ENCODE data around the gene SLC12A7. TPM values are rescaled to one million over a fixed set of nuclear protein-coding genes. Genes with fewer than 3 reads are reported as not detected.

The SLC12A7 gene
- total RNA-seq, 1 donor from 2014 or later, result 4.4 TPM

DNA sequence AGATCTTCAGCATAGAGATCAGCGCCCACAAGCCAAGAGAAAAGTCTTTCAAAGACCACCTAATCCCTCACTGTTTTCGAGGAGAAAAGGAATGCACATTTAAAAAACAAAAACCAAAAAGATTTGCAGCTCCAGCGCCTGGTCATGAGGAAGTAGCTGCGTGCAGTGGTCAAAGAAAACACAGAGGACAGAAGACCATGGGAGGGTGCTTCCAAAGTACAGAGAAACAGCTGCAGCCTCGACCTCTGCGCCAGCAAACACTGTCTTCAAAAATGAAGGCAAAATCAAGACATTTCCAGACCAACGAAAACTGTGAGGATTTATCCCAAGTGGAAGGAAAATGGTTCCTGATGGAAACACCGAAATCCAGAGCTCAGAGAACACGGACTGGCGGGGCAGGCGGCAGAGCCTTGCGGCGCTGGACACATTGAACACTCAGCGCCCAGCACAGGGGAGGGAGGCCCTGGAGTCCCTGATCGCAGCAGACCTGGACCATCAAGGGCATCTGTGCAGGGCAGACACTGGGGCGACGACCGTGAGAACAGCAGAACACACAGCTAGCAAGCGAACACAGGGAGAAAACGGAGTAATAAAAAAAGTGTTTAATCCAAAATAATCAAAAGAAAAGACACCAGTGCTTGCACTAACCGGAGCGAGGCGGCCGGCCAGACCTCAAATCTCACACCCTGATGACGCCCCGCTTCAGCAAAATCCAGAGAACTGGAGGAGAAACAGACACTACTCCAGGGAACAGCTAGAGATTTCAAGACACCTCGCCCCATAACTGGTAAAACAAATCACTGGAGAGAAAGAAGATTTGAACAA is 12.6 kb upstream of the SLC12A7 start:
- no peak for DNase-seq

DNA sequence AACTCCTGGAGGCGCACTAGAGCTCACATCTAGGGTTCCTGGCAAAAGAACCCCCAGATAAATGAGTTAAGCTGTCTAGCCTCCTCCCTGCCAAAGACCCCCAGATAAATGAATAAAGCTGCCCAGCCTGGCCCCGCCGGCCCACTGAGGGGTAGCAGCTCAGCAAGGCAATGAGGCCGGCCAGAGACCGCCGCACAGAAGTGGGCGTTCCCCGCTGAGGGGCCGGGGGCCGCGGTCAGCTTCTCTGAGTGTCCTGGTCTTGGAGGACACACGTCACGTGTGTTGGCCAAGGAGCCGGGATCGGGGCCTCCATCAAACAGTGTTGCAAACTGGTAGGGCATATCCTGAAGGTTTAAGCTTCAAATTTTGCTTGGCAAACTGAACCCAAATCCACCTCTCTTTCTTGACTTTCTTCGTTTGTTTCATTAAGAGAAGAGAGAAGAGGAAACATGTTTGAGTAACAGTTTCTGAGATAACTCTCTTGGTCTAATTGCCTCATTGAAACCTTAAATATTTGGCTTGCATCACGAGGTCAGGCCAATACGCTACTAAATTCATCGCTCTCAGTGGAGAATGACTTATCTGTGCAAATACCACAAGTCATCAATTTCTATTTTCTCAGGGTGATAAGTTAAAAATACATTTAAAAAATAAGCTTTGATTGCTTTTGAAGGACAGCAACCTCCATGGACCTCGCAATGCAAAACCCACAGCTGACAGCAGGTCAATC is 11.7 kb upstream of the SLC12A7 start:
- no peak for DNase-seq

DNA sequence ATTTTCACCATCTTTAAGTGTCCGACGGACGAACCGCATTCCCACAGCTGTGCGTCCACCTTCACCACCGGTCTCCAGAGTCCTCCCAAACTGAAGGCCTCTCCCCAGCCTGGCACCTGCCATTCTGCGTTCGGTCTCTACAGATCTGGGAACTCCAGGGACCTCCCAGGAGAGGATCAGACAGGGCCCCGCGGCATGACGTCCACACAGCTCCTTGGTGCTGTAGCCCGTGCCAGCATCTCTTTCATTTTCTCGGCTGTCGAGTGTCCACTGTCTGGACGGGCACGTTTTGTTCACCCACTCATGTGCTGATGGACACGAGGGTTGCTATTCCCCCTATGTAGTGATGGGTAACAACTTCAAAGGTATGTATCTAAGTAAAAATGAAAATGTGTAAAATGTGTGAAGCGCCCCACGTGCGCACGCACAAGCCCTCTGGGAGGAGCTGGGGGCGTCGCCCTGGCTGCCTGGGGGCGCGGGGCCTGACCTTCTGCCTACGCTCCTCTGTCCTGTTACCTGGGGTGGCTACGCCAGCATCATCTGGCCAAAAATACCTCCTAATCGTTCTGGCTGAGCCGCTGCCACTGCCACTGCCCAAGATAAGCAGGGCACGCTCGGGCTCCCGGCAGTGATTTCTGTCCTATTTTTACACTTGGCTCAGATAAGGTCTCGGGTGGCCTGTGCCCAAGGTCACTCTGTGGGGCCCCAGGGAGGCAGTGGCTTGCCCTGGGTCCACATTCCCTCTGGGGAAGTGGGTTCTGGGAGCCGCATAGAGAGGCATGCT is 10.8 kb upstream of the SLC12A7 start:
- DNase-seq, result no peak

DNA sequence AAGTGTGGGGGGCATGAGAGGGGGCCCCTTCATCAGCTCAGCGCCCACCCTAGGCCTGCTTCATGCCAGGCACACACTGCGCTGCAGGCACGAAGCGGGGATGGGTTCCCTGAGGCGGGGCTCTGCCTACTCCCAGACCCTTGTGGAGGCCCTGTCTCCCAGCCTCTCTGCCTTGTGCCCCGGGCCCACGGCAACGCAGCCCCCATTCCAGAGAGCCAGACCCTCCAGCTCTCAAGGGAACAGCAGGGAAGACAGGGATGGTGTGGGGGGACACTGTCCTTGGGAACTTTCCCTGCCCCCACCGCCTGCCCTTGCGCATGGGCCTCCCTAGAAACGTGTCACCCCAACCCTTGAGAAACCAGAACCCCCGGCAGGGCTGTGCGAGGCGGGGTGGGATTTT is 10.0 kb upstream of the SLC12A7 start:
- no peak for DNase-seq

DNA sequence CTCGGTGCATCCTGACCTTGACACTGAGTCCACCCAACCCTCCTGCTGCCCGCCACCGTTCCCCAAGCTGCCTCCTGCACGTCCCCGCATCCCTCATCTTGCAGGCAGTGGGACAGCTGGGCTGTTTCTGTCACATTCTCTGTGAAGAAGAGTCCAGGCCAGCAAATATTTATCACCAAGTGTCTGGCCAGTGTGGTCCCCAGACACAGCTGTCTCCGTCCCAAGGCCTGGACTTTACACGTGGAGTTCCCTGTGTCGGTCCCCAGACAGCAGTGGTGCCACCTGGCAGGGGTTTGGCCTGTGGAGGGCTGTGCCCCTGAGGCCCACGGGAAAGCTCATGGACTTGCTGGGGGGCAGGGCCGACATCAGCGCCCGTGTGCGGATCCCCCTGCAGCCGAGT is 9.2 kb upstream of the SLC12A7 start:
- no peak for DNase-seq

DNA sequence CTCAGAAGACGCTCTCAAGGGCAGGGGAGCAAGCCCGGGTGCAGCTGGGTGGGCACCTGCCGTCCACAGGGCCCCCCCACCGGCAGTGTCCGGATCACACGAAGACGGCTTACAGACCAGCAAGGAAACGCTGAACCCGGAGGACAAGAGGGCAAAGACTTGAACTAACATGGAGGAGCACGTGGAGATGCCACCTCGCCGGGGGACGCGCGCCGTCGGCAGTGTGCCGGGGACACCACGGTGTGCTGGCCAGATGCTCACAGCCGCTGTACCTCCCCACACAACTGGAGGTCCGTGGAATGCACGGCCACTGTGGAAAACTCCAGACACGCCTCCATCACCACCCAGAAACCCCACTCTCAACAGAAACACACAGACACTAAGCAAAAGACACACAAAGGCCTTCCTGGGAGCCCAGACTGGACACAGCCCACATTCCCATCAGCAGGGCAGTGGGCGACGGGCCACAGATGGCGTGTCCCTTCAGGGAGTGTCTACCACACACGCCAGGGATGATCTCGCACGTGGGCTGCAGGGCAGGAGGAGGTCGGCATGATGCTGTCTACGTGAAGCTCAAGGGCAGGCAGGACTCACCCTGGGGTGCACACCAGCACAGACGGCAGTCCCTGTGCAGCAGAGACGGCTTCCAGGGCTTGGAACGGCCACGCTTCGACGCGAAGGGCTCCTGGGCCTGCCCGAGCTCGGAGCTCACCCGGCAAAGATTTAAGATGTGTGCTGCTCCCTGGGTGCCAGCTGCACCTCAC is 8.6 kb upstream of the SLC12A7 start:
- DNase-seq, result no peak

DNA sequence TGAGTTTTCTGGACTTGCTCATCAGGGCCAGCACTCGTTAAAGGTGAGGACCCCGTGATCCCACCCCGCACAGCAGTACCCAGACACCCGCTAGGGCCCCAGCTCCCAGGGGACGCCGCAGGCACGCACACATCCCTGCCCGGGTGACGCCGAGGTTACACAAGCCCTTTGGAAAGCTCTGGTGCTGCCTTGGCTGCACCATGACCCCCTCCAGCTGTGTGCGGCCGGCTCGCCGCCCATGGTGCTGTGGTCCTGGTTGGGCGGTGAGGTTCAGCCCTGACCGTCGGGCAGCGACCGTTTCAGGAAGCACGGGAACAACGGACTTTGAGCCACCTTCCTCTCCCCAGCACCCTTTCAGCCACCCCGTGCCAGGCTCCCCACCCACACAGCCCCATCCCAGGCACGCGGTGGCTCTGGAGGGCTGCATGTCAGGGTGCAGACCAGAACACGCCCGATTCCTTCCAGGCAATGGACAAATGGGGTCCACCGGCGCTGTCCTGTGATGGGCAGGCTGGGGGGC is 7.5 kb upstream of the SLC12A7 start:
- DNase-seq, result no peak

DNA sequence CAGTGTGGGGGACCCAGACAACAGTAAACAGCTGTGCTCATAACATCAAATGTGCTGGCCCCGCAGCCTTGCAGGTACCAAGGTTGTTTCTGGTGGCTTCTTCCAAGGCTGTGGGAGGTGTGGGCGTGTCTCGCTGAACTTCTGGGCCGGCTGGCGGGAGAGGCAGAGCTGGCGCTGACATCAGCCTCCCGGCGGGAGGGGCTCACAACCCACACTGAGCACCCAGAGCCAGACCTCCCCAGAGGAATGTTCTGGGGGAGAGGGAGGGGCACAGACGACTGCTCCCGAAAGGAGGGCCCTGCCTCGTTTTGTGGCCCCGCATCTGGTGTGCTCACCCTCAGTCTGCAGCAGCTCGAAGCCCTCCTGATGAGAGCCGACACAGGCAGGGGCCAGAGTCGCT is 6.9 kb upstream of the SLC12A7 start:
- DNase-seq, result peak; percentile 30

DNA sequence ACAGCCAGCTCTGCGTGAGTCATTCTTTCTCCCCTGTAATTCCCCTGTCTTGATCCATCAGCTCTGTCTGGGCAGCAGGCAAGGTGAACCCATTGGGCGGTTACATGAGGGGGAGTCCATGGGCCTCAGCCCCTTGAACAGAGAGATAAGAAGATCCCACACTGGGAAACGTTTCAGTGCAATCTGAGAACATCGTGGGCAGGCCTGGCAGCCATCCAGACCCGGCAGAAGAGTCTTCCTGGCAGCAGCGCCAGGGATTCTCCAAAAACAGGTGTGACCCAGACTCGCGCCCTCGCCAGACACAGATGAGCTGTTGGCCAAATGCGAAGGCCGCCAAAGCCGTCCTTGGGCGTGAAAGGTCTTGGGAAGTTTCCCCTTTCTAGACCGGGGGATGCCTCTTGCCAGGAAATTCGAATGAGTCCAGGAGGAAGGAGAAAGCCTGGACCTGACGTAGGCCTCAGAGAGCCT is 6.4 kb upstream of the SLC12A7 start:
- peak; percentile 35 for DNase-seq

DNA sequence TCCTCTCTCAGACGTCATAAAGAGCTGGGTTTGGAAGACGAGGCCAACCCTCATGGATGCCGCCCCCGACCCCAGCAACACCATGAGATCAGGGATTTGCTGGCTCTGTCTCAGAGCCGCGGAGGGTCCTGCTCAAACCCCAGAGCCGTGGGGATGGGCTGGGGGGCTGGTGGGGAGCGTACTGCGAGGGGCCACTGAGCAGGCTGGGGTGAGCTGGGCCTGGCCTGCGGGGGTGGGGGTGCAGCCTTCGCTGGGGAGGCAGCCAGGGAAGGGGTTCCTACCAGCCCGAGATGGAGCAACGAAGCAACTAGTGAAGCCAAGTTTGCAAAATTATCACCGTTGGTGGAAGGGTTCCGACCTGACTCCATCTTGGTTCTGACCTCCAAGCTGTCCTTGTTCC is 5.1 kb upstream of the SLC12A7 start:
- DNase-seq, result no peak

DNA sequence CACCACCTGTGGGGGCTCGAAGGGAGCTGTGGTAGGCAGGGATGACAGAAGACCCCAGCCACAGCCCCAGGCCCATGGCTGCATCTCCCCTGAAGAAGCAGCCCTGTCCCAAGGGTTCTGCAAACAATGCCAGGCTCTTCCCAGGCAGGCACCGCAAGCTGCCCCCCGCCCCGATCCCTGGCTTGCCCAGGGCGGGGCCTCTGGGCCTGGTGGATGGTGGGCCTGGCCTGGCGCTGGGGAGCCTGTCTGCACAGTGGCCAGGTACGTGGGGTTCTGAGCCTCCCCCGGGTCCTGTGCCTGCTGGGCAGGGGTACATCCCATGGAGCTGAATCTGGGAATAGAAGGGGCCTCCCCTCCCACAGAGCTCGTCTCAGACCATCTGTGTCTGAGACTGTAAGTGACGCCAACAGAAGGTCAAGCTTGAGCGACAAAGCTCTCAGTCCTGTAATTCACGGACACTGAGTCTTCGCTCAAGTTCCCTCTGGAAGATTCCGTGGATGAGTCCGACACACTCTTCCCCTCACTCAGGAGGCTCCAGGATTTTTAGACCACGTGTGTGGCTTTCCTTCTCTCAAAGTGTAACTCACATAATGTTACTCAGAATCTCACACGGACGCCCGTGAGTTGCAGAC is 4.4 kb upstream of the SLC12A7 start:
- DNase-seq, result no peak

DNA sequence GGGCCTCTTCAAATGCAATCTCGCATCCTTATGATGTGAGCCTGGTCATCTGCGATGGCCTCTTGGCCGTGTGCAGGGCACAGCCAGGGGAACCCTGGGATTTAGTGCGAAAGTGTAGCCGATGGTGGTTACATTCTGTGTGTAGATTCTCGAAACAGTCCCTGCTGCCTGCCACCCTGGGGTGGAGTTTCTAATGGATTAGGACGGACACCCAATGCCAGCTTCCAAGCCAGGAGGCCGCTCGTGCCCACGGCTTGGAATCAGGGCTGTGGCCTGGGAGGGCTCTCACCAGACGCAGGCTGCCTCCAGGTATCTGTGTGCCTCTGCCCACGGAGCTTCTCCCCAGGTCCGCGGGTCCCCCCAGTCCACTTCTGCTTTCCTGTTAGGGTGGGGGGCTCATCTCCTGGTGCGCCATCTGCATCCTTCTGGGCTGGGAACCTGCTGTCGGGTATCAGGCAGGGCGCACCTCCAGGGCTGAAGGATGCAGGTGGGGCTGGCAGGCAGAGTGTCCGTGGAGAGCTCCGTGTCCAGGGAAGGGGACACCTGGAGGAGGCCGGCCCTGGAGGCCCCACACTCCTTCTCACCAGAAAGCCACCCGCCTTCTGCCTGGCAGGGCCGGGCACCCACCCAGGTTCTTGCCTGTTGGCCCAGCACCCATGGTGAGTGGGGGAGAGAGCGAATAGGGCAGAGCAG is 3.4 kb upstream of the SLC12A7 start:
- DNase-seq, result no peak

DNA sequence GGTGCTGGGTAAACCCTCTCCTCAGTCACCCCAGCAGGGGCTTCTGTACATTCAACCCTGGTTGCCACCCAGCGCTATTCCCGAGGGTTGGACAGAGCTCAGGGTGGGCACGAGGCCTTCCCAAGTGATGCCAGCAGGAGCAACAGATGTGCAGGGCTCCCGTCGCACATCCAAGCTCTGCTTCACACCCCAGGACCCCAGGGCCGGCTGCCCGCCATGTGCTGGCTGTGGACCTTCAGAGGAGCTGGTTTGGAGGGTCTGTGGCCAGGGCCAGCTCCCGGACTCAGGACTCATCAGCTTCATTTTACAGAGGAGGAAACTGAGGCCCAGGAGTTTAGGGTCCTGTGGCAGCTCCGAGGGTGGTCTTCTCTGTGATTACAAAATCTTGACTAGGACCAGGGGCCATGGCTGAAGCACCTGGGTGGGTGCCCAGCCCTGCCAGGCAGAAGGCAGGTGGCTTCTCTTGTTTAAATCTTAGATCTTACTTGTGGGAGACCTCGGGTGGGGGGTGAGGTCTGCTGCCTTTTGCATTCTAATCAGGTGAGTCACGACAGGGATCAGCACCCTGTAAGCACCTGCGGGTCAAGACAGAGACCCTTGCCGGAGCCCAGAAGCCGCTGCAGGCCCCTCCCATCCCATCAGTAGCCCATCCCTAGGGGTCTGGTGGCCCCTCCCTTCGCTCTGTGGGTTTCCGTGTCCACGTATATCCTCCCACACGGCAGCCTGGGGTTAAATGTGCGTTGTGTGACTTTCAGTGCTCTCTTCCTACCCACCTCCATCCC is 2.1 kb upstream of the SLC12A7 start:
- no peak for DNase-seq

DNA sequence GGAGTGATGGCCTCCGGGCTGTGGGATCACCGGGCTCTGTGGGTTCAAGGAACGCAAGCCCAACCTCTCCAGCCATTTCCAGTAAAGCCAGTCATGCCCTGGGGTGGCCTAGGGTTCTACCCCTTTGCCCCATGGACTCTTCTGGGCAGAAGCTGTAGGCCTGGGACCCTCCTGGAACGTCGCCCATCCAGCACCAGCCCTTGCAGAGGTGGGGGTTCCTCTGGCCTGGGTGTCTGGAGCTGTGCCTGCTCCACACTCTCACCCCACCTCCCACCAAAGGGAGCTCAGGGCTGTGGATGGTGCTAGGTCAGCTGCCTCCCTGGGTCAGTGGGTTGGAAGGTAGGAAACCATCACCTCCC is 1.4 kb upstream of the SLC12A7 start:
- no peak for DNase-seq

DNA sequence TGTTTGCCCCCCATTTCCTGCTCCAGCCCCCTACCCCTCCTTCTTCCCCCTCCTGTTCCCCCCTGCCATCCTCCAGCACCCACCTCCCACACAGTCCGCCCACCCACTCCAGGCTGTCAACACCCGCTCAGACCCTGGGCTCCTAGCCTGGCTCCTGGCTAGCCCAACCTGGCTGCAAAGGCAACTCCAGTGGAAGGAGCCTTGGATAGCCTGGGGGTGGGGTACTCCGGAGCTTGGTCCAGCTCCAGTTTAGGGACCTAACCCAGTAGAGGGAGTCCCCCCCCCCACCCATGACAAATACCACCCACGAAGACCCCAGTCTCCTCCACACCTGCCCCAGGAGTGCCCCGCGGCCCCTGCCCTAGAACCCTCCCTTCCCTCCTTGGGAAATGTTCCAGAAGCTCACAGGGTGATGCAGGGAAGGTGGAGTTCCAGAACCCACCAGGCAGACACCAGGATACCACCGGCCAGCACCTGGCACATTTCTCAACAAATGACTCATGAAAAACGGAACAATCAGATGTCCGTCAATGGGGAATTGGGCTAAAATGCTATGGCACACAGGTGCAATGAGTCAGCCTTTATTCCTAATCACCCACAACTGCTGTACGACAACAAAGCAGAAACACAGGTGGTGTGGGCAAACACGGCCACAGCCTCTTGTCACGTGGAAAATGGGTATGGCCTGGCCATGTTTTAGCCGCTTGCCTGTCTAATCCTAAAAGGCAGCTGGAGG is 901 bp upstream of the SLC12A7 start:
- DNase-seq, result no peak

DNA sequence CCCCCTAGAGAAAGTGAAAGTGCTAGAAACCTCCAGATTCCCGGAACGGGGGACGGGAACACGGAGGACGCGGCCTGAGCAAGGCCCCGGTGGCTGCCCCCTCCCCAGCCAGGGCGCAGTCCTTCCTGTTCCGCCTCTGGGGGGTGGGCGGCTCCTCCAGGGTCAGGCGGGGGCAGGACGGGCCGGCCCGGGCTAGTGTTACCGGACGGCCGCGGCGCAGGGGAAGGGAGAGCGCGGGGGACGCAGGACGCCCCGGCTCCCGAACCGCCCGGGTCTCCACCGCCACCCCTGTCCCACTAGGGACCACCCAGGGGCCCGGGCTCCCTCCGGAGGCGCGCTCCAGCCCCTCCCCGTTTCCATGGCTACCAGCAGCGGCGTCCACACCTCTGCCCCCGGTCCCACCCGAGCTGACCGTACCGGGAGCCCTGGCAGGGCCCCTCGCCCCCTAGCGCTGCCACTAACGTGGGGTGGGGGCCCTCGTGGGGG is 579 bp downstream of the SLC12A7 start:
- no peak for DNase-seq

DNA sequence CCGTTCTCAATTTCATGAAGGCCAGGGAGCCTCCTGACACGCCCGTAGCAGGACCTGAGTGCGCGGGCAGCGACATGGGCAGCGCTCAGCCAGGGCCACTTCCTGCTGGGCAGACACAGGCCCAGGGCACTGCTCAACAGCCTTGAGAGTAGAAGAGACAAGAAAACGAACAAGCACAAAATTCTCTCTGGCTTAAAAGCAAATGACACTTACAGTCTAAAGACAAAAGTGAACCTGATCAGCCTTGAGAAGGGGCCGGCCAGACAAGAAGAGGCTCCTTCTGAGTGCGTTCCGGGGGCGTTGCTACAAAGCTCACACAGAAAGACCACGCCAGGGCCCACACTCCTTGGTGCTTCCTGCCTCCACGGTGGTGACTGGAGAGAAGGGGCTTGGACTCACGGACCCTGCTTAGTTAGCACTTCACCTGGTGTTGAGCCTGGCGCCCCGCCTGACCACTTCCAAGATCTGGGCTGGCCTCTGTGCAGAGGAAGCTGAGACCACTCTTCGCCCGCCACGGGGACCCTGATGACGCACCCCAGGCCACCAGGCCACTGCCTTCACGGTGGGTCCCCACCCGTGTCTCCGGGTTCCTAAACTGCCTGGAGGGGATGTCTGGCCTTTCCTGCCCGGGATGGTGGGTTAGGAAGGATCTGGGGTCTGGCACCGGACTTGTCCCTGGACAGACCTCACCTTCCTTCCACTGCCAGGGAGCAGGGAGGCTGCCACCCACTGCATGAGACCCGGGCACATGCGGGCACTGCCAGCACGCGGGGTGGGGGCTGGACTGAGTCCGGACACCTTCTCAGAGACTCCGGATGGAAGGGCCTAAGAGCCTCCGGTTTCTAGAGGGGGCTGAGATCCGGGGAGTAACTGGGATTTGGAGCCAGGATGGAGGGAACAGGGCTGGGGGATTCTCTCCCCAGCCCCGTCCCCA is 1.3 kb downstream of the SLC12A7 start:
- no peak for DNase-seq

All from occipital lobe (tissue), 2 donors.